OCI-LY3 (cell line): ENCODE measurements around the gene CIPC.

Experiments used
- H2AFZ ChIP-seq: fragments of 200-600, 300-600 bp; shearing (Covaris generic); 2 replicates; pipeline ENCODE4 v1.6.0; 2014; ENCODE audit warnings: antibody characterized with exemption, low read depth, low read length
- H3K27ac ChIP-seq: fragments of 200-600, 300-600 bp; sonication (generic); 2 replicates; pipeline ENCODE4 v1.5.1; 2014; ENCODE audit warnings: mild to moderate bottlenecking, low read length, moderate library complexity, mixed read lengths
- H3K27me3 ChIP-seq: fragments of 200-600, 300-600 bp; sonication (generic); 2 replicates; pipeline ENCODE4 v1.6.1; 2014; ENCODE audit warnings: low read depth, low read length, mixed read lengths
- H3K36me3 ChIP-seq: fragments of 200-600, 300-600 bp; sonication (generic); replicated peaks from 2 replicates; pipeline ENCODE3; 2014; ENCODE audit warnings: low read depth, low read length, mixed read lengths
- H3K4me1 ChIP-seq: fragments of 300-600, 200-600 bp; sonication (generic); 2 replicates; pipeline ENCODE4 v1.6.1; 2014; ENCODE audit warnings: low read length, mixed read lengths
- H3K4me2 ChIP-seq: fragments of 200-600, 300-600 bp; sonication (generic); 2 replicates; pipeline ENCODE4 v1.6.1; 2014; ENCODE audit warnings: low read length, mixed read lengths
- H3K4me3 ChIP-seq: fragments of 300-600, 200-600 bp; sonication (generic); 2 replicates; pipeline ENCODE4 v1.5.1; 2014; ENCODE audit warnings: antibody characterized with exemption, mild to moderate bottlenecking, low read length, moderate library complexity
- H3K79me2 ChIP-seq: fragments of 300-600, 200-600 bp; shearing (Covaris generic); 2 replicates; pipeline ENCODE4 v1.6.1; 2014; ENCODE audit warnings: mild to moderate bottlenecking, low read length, mixed read lengths
- H3K9ac ChIP-seq: fragments of 300-600, 200-600 bp; shearing (Covaris generic); 2 replicates; pipeline ENCODE4 v1.6.0; 2014; ENCODE audit warnings: mild to moderate bottlenecking, low read length, moderate library complexity
- H3K9me3 ChIP-seq: fragments of 200-600, 300-600 bp; shearing (Covaris generic); 2 replicates; pipeline ENCODE4 v1.6.1; 2014; ENCODE audit warnings: low read length, mixed read lengths; ENCODE audit not compliant: insufficient read depth
- H4K20me1 ChIP-seq: fragments of 200-600, 300-600 bp; sonication (generic); 2 replicates; pipeline ENCODE4 v1.6.1; 2016; ENCODE audit warnings: low read length, mixed read lengths; ENCODE audit not compliant: insufficient read depth
- EZH2phosphoT487 ChIP-seq: fragments of 200-600 bp; shearing (Covaris generic); IDR thresholded peaks from 2 replicates; pipeline ENCODE4 v1.6.1; 2018; ENCODE audit warnings: antibody characterized with exemption, mixed run types, low read depth
- TF ChIP-seq, protein P1 (sequence below): fragments of 200-600, 300-600 bp; sonication (generic); IDR thresholded peaks from 2 replicates; pipeline ENCODE4 v1.5.1; 2014; ENCODE audit warnings: antibody characterized with exemption, low read length, low read depth

Gene CIPC, protein sequence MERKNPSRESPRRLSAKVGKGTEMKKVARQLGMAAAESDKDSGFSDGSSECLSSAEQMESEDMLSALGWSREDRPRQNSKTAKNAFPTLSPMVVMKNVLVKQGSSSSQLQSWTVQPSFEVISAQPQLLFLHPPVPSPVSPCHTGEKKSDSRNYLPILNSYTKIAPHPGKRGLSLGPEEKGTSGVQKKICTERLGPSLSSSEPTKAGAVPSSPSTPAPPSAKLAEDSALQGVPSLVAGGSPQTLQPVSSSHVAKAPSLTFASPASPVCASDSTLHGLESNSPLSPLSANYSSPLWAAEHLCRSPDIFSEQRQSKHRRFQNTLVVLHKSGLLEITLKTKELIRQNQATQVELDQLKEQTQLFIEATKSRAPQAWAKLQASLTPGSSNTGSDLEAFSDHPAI

GRCh38 chr14:77097700-77098528, at the start of gene CIPC:
Gene CIPC (plus strand): TSS chr14:77098258. CDS start chr14:77105709, 7,451 bp downstream.
- peak within 1 kb of the TSS; percentile 64; the same call in 1 of the 2 replicates for H2AFZ ChIP-seq
- H3K79me2 ChIP-seq: peaks cover 66% of the 10 kb centered on the region
- peaks cover 6% of the 10 kb centered on the region for H3K36me3 ChIP-seq
- no peaks in the 10 kb centered on the region for H3K27me3 ChIP-seq
- H3K4me1 ChIP-seq: peaks cover 39% of the 10 kb centered on the region
- H3K27ac ChIP-seq: peak within 1 kb of the TSS; percentile 86
- peak within 1 kb of the TSS; percentile 95 for H3K9ac ChIP-seq
- no peak for TF ChIP-seq EZH2phosphoT487
- TF ChIP-seq, protein P1, sequence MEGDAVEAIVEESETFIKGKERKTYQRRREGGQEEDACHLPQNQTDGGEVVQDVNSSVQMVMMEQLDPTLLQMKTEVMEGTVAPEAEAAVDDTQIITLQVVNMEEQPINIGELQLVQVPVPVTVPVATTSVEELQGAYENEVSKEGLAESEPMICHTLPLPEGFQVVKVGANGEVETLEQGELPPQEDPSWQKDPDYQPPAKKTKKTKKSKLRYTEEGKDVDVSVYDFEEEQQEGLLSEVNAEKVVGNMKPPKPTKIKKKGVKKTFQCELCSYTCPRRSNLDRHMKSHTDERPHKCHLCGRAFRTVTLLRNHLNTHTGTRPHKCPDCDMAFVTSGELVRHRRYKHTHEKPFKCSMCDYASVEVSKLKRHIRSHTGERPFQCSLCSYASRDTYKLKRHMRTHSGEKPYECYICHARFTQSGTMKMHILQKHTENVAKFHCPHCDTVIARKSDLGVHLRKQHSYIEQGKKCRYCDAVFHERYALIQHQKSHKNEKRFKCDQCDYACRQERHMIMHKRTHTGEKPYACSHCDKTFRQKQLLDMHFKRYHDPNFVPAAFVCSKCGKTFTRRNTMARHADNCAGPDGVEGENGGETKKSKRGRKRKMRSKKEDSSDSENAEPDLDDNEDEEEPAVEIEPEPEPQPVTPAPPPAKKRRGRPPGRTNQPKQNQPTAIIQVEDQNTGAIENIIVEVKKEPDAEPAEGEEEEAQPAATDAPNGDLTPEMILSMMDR: no peak
- peak within 1 kb of the TSS; percentile 95 for H3K4me3 ChIP-seq
- no peaks in the 10 kb centered on the region for H3K9me3 ChIP-seq
- no peaks in the 10 kb centered on the region for H4K20me1 ChIP-seq
- peak within 1 kb of the TSS; percentile 98 for H3K4me2 ChIP-seq

GRCh38 chr14:77051116-77051515, 46.9 kb upstream of the CIPC start:
- Histone ChIP-seq H3K36me3 (no peaks in the 10 kb centered on the region), H3K9me3 (no peaks in the 10 kb centered on the region), H3K4me1 (peaks cover 18% of the 10 kb centered on the region)

DNA sequence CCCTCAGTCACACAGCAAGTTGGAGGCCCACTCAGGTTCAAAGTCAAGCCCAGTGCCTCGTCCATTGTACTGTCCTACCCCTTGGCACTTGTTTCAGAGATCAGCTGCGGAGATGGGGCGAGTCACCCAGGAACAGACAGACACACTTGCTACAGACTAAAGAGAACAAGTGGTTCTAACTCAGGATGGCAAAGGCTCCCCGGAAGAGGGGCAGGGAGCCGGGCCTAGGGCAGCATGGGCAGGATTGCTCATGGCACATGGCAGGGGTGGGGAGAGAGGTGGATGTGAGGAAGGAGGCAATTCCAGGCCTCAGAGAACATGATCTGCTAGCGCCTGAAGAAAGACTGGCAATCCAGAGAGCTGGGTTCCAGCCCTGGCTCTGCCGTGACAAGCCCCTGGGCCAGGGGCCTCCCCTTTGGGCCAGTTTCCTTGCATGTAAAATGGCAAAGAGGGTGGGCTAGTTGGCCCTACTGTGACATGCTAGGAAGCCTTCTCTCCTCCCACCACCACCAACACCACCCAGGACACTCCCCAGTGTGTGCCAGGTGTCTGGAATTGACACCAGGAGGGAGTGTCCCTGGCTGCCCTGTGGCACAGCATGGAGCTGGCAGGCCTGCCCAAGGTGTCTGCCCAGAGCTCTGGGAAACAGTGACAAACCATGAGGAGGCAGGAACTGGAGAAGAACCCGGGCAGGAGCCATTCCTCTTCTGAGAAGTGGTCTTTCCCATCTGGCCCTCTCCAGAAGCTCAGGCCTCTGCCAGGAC, 45.6 kb upstream of the CIPC start:
- Histone ChIP-seq H3K9ac (peak overlapping the region; percentile 4; the same call in 1 of the 2 replicates), H3K9me3 (no peaks in the 10 kb centered on the region), H3K4me3 (no peak overlapping the region), H3K79me2 (no peaks in the 10 kb centered on the region), H3K27ac (no peak overlapping the region), H4K20me1 (no peaks in the 10 kb centered on the region), H3K4me2 (peak overlapping the region; percentile 2; the same call in 1 of the 2 replicates), H3K4me1 (peaks cover 18% of the 10 kb centered on the region), H3K36me3 (no peaks in the 10 kb centered on the region), H2AFZ (no peak overlapping the region), H3K27me3 (no peaks in the 10 kb centered on the region)
- TF ChIP-seq, protein P1: no peak
- no peak for TF ChIP-seq EZH2phosphoT487

More at GRCh38 chr14:77051116-77051515, 46.9 kb upstream of the CIPC start:
- Histone ChIP-seq H3K27ac (no peak overlapping the region), H4K20me1 (no peaks in the 10 kb centered on the region), H3K9ac (no peak overlapping the region), H3K79me2 (no peaks in the 10 kb centered on the region), H3K4me3 (no peak overlapping the region), H2AFZ (no peak overlapping the region), H3K27me3 (peaks cover 7% of the 10 kb centered on the region; the same call in 1 of the 2 replicates), H3K4me2 (no peak overlapping the region)
- TF ChIP-seq, protein P1: no peak
